Measurements from ENCODE around the gene PMF1. TPM values are rescaled to one million over a fixed set of nuclear protein-coding genes. Genes with fewer than 3 reads are reported as not detected.

PMF1 gene
- total RNA-seq, 1 donor from 2014 or later = 55.3 TPM

DNA sequence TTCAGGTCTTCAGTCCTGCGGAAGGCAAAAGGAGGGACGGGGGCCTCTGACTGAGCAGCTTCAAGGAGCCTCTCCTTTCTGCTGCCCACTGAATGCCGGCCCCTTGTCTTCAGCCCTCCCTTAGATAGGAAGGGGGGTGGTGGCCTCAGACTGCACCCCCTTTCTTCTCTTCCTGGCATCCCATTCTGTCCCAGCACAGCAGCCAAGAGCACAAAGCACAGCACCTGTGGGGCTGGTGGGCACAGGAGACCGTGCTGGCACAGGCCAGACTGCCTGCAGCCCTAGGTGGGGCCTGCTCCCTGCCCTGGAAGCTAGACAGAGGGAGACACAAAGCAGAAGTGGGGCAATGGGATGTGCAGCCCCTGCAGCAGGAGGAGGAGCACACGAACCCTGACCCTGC is 36.8 kb downstream of the PMF1 start:
- Histone ChIP-seq H3K27me3 (ENCODE audit: control insufficient read depth, insufficient read depth, low read length) (no peaks in the 10 kb centered on the region), H3K36me3 (ENCODE audit: control insufficient read depth, insufficient read depth, low read length) (peaks cover 36% of the 10 kb centered on the region), H3K4me3 (ENCODE audit: low read depth, low read length) (no peak overlapping the region)
- TF ChIP-seq, protein P1, sequence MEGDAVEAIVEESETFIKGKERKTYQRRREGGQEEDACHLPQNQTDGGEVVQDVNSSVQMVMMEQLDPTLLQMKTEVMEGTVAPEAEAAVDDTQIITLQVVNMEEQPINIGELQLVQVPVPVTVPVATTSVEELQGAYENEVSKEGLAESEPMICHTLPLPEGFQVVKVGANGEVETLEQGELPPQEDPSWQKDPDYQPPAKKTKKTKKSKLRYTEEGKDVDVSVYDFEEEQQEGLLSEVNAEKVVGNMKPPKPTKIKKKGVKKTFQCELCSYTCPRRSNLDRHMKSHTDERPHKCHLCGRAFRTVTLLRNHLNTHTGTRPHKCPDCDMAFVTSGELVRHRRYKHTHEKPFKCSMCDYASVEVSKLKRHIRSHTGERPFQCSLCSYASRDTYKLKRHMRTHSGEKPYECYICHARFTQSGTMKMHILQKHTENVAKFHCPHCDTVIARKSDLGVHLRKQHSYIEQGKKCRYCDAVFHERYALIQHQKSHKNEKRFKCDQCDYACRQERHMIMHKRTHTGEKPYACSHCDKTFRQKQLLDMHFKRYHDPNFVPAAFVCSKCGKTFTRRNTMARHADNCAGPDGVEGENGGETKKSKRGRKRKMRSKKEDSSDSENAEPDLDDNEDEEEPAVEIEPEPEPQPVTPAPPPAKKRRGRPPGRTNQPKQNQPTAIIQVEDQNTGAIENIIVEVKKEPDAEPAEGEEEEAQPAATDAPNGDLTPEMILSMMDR (IDR thresholded peaks at IDR 0.05; ENCODE audit: insufficient read depth, low read length, severe bottlenecking) = no peak
- FAIRE-seq (no peak), DNase-seq (ENCODE audit: low read depth) (no peak)

DNA sequence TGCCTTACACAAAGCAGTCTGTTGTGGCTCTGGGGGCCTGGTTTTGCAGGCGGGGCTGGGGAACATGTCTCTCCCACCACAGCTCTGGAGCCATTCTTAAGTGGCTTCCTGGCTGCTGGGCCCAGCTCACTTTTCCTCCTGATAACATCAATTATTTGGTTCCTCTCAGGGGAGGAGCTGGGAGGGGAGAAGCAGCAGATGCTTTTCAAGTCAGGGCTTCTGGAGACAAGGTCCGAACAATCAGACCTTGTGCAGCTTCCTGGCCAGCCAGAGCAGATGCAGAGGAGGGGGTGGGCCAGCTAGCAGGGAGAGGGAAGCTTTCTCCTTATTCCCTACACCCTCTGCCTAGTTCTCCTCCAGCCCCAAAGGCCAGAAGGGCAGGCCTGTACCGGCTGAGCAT is 38.7 kb downstream of the PMF1 start:
- FAIRE-seq = no peak

DNA sequence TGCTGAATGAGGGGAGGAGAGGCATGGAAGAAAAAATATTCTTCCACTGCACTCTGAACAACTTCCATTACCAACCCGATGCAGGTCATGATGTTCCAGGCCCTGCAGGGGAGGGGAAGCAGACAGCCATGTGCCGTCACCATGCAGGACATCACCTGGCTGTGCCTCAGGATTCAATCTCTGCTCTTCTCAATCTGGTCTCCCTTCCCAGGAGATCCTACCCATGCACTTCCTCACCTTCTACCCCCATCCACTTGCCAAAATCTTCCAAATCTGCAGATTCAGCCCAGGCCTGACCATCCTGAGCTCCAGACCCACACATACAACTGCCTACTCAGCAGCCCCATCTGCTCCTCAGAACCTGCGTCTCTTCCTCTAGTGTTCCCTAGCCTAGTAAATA is 40.8 kb downstream of the PMF1 start:
- DNase-seq (ENCODE audit: low read depth) = no peak
- Histone ChIP-seq H3K27me3 (ENCODE audit: control insufficient read depth, insufficient read depth, low read length) (no peaks in the 10 kb centered on the region), H3K36me3 (ENCODE audit: control insufficient read depth, insufficient read depth, low read length) (peaks cover 50% of the 10 kb centered on the region), H3K4me3 (ENCODE audit: low read depth, low read length) (no peak overlapping the region)
- TF ChIP-seq, protein P1 (IDR thresholded peaks at IDR 0.05; ENCODE audit: insufficient read depth, low read length, severe bottlenecking) = no peak
- FAIRE-seq = peak; percentile 55

More for the DNA sequence above, 38.7 kb downstream of the PMF1 start:
- no peak for DNase-seq (ENCODE audit: low read depth)
- peaks cover 38% of the 10 kb centered on the region for H3K36me3 ChIP-seq (ENCODE audit: control insufficient read depth, insufficient read depth, low read length)
- TF ChIP-seq, protein P1 (IDR thresholded peaks at IDR 0.05; ENCODE audit: insufficient read depth, low read length, severe bottlenecking) = no peak
- no peak overlapping the region for H3K4me3 ChIP-seq (ENCODE audit: low read depth, low read length)
- no peaks in the 10 kb centered on the region for H3K27me3 ChIP-seq (ENCODE audit: control insufficient read depth, insufficient read depth, low read length)

DNA sequence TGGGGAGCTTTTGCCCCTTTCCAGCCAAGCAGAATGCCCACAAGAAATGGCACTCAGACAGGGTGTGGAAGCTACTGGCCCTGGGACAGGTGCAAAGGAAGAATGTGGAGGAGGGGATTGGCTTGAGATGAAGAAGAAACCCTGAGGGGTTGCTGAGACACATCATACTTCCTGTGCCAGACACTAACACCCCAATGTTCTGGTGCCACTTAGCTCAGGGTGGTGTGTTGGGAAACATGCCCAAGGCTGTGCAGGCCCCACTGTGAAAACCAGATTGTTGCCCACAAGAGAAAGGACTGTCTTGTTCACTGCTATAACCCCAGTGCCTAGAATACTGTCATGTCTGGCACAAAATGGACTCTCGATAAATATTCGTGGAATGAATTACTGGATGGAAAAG is 44.9 kb downstream of the PMF1 start:
- DNase-seq (ENCODE audit: low read depth) (no peak), FAIRE-seq (no peak)
- H3K27me3 ChIP-seq (ENCODE audit: control insufficient read depth, insufficient read depth, low read length) = no peaks in the 10 kb centered on the region
- TF ChIP-seq, protein P1 (IDR thresholded peaks at IDR 0.05; ENCODE audit: insufficient read depth, low read length, severe bottlenecking) = no peak
- no peak overlapping the region for H3K4me3 ChIP-seq (ENCODE audit: low read depth, low read length)
- H3K36me3 ChIP-seq (ENCODE audit: control insufficient read depth, insufficient read depth, low read length) = peaks cover 47% of the 10 kb centered on the region

DNA sequence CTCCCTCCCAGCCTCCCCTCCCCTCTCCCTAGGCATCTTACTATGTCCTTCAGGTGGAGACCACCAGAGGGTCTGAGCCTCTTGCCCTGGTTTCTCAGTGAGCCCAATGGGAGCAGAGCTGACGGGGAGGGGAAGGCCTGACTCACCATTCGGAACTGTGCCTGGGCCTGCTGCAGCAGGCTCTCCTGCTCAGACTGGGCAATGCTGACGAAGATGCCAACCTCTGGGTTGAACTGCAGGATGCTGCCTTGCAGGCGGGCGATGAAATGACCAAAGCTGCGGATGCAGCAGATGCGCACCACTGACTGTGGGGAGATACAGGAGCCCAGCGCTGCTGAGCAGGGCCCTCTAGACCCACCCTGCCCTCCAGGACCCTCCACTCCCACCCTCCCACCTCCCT is 46.1 kb downstream of the PMF1 start:
- peaks cover 40% of the 10 kb centered on the region for H3K36me3 ChIP-seq (ENCODE audit: control insufficient read depth, insufficient read depth, low read length)

DNA sequence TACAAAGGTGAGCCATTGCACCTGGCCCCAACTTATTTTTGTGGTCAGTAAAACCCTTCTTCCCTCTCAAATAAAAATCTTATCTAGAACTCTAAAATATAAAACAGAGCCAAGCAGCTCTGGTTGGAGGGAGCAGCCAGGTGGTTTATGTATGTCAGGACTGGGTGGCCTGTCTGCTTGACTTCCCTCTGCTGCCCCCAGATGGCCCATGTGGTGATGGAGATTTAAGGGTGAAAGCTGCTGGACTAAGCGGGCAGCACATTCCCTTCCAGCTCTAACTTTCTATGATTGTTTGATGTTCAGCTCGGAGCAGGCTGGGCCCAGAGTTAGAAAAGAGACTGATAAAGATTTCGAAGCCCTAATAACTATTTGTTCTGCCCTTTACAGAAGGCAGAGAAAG is 47.0 kb downstream of the PMF1 start:
- no peaks in the 10 kb centered on the region for H3K27me3 ChIP-seq (ENCODE audit: control insufficient read depth, insufficient read depth, low read length)
- H3K36me3 ChIP-seq (ENCODE audit: control insufficient read depth, insufficient read depth, low read length) = peaks cover 41% of the 10 kb centered on the region
- DNase-seq (ENCODE audit: low read depth) = no peak
- no peak overlapping the region for H3K4me3 ChIP-seq (ENCODE audit: low read depth, low read length)
- no peak for FAIRE-seq
- TF ChIP-seq, protein P1 (IDR thresholded peaks at IDR 0.05; ENCODE audit: insufficient read depth, low read length, severe bottlenecking) = no peak

More for the DNA sequence above, 46.1 kb downstream of the PMF1 start:
- FAIRE-seq = no peak
- H3K4me3 ChIP-seq (ENCODE audit: low read depth, low read length) = no peak overlapping the region
- DNase-seq (ENCODE audit: low read depth) = peak; percentile 86
- no peaks in the 10 kb centered on the region for H3K27me3 ChIP-seq (ENCODE audit: control insufficient read depth, insufficient read depth, low read length)
- TF ChIP-seq, protein P1 (IDR thresholded peaks at IDR 0.05; ENCODE audit: insufficient read depth, low read length, severe bottlenecking) = no peak
